Stromal cell of bone marrow (primary cell): ENCODE measurements around the gene PLA2G7.
"Not testable (repeated sequence)": the region's sequence is repeated elsewhere in the genome, so short reads cannot be mapped to it uniquely, and the experiment has no call there.

ENCODE experiments used
- DNase-seq: peaks from one replicate; pipeline ENCODE4 v3.0.0-alpha.2; 2012; ENCODE audit warnings: low read depth

PLA2G7 gene

DNA sequence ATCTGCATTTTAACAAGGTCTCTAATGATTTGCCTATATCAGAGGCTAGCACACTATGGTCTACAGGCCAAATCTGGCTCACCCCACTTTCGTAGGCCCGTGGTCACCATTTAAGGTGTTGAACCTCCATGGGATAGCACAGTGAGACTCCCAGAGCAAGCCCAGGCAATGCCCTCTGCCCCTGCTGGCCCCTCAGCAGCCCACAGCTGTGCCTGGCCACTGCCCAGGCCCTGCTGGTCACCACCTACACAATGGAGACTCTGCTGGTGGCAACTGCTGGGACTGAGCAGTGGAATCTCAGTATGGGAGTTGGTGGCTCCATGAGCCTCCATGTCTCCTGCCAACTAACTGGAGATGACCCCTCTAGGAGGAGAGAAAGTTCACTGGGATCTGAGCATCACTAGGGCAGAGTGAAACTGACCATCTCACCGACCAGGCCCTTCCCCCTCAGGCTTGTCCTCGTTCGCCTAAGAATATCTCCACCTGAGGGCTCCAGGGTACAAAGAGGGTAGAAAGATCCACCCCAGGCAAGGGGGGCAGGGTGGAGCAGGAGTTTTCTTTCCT, 13.8 kb upstream of the PLA2G7 start:
- DNase-seq, result no peak

DNA sequence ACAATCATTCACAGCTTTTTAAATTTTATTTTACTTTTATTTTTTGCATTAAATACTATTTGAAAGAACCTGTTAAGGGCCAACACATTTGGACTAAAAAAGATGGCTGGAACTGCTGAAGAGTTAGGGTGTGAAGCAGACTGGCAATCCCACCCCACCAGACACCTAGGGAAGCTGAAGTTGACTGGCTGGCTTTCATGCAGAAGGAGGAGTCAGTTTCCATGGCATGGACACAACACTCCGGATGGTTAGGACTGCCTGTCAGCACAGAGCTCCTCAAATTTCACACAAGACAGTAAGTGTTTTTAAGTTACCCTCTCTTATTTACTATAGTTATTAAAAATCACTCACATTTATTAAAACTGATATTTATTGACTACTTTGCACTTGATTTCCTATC, 11.5 kb upstream of the PLA2G7 start, which contains the start of gene ANKRD66:
ANKRD66 (plus strand) TSS at position 238 of the 400 bp plus-strand sequence. CDS start 5,016 bp downstream, outside the sequence.
- DNase-seq, result no peak

DNA sequence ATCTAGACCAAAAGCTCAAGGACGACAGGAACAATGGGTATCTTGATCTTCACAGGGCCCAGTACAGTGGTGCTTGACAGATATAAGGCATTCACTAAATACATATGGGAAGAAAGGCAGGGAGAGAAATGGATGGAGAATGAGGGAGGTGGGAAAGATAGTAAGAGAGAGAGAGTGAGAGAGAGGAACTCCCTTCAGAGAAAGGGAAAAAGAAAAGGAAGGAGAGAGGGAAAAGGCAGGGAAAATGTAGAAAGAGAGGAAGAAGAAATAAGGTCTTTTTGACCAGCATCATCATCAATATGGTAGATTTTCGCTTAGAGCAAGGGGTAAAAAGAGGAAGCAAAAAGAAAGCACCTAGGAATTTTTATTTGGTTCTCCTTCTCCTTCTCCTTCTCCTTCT, 10.8 kb upstream of the PLA2G7 start:
- no peak for DNase-seq

DNA sequence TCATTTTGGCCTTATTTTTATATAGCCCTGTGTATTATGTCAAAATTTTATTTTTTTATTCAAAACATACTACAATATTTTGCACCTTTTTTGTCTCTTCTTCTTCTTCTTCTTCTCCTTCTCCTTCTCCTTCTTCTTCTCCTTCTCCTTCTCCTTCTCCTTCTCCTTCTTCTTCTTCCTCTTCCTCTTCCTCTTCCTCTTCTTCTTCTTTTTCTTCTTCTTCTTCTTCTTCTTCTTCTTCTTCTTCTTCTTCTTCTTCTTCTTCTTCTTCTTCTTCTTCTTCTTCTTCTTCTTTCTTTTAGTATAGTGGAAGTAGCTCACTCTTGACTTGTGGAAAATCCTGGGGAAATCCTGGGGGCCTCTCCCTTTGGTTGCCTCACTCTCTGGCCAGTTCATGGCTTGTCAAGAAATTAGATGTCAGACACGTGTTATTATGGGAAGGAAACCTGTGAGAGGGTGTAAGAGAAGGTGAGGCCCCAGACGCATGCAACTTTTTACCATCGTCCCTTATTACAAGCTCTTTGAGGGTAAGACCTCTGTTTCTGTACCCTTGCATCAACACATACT, 9.1 kb upstream of the PLA2G7 start:
- DNase-seq, result not testable (repeated sequence)

DNA sequence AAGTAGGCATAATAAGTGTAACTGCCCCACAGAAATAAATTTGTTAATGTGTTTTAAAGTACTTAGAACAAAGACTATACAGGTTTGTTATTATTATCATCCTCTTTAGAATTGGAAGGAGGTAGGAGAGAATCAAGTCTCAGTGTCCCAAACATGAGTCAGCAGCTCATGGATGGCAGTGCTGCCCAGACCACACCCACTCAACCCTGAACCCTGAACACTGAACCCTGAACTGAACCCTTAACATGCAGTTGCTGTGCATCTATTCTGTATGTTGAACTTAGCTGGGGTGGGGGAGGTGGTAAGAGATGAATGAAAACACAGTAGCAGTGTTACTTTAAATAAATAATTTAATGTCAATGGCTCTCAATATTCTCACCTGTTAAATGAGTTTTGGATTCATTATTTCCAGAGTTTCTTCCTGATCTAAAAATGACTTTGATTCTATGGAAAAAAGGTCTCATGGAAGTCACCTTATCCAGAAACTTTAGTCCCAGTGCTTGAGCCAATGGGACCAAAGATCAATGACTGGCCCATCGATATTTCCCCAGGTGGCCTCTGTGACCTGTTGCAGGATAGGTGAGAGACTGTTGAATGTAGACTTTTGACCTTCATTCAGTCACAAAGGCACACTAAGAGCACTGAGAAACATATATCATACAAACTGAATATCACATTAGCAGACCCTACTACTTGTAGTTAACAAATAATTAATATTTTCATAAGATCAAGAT, 8.4 kb upstream of the PLA2G7 start:
- DNase-seq, result no peak

DNA sequence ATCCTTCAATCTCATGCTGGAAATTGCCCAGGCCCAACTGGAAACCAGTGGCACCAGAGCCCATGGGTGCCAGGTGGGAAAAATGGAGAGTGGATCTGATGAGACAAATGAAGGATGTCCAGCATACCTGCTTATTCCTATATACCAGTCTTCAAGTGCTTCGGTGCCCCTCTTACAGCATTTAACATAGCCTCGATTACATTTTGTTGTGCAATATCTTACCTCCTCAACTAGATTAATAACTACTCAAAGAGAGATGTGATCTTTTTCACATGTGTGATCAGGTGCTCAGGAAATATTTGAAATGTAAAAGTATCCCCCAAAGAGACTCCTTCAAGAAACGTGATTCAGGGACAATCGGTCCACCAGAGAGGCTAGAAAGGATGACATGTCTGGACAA, 6.7 kb upstream of the PLA2G7 start:
- no peak for DNase-seq

DNA sequence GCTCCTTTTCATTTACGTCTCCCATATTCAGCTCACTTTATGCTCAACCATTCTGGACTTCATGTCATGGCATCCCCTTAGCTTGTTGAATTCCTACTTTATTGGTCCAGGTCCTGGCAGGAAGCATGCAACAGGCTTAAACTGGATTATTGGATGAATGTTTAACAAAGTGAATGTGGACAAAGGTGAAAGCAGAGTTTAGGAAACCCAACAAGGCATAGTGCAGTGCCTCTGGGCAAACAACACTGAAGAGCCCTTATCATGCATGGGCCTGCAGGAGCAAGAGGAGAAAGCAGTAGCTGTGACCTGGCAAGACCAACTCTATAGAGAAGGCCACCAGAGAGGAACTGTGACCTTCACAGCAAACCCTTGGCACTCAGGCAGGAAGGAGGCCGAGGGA, 6.3 kb upstream of the PLA2G7 start:
- no peak for DNase-seq

DNA sequence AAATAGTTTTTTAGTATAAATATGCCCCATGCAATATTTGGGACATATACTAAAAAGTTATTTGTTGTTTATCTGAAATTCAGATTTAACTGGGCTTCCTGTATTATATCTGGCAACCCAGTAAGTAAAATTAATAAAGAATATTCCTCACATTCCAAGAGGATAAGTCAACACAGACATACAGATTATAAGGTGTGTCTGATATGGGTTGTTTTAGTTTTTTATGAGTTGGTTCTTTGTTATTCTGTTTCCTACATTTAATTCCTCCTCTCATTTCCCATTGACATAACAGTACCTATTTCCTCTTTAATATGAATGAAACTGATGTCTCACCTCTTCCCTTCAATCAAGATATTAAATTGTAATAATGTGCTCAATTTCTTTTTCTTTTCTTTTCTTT, 1.7 kb upstream of the PLA2G7 start:
- DNase-seq, result no peak

DNA sequence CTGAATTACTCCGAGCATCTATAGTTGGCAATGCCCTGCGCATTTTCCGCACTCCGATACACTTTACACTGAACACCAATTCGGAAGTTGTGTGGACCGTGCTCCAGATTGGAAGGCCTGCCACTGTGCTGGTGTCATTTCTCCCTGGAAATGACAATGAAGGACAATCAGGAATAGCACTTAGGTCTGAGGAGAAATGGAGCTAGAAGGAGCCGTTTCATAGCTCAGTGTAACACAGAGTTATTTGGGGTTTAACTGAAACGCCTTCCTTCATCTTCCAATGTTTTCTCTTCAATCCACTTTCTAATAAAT, 501 bp upstream of the PLA2G7 start:
- no peak for DNase-seq

DNA sequence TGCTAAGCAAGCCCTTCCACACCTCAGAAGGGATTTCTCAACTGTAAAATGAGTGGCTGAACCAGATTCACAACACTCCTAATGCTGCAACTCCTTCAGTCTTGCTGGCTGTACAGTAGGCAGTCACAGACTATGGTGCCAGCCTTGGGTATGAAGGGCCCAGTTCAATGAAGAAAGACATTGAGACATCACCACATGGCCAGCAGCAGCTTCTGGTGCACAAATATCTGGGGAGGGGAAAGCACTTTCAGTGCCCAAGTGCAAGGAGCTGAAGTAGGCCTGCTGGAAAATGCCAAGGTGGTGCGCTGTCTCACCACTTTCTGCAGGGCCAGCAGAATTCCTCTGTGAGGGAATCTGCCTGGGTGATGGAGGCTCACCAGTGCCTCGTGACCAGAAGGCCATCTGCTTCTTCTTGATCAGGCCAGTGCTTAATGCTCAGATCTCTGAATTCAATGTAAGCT, 1.8 kb downstream of the PLA2G7 start:
- DNase-seq, result no peak

DNA sequence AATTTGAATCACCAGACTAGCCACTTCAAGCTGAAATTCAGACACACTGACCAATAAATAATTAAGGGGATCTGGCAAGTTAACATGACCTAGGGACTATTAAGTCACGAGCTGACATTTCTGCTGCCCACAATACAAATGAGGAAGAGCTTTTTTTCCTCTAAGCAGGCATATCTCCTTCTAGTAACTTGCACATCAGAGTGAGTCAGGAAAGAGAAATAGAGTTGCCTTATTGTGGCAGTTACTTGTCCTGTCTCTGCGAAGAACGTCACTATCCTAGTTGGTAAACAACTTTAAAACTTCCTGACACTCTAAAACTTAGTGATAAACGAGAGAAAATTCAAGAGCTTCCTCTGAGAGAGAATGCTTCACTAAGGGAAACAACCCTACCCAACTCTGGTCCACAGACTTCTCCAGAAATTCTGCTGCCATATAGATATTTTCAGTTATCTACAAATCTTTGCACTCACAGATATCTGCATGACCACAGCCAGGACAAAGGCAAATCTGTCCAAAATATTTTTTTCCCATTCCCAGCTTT, 4.2 kb downstream of the PLA2G7 start:
- DNase-seq, result no peak

DNA sequence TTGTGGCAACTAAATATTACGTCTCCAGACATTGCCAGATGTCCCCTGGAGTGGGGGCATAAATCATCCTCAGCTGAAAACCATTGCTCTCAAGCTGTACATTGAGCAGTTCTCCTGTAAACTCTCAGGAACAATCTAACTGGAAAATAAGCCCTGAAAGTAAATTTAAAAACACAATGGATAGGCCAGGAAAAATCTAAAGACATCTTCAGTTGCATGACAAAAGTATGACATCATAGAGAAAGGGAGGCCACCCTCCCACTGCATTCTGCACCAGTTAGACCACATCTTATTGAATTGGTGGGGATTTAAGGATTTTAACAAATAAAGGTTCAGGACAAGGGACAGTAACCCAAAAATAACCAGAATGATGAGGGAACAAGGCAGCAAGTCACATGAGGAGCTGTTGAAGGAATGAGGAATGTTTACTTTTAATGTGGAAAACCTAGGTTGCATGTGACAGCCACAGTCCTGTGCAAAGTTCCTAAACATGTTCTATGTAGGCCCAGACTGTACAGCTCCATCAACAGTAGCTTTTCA, 5.3 kb downstream of the PLA2G7 start:
- no peak for DNase-seq

DNA sequence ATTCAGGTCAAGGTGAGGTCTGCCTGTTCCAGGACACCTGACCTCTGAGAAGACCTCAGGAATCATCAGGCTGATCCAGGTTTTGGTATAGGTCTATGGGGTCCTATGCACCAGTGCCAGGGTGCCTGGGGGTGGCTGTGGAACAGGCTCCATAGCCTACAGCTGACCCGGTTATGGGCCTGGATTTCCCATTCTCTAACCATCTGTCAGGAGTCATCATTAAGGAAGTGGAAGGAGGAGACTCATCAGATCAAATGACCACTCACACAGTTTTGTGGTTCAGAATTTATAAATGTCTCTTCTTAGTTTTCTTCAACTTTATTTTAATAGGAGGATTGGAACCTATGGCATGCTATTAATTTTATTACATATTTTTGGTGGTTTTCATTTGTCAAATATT, 14.8 kb downstream of the PLA2G7 start:
- DNase-seq, result no peak

DNA sequence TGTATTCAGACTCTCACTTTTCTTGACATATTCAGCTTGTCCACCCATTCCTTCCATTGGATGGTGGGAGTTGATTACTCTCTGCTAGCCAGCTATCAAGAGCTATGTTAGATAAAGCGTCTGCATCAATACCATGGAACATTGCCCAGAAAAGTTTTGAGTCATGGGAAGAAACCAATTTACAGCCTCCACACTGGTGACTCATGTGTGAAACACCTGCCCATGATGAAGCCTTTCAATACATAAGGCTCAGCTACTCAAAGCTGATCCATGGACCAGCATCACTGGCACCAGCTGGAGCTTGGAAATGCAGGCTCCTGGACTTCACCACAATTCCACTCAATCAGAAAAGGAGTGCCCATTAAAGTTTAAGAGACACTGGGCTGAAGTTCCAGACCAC, 16.1 kb downstream of the PLA2G7 start:
- DNase-seq, result peak; percentile 18

DNA sequence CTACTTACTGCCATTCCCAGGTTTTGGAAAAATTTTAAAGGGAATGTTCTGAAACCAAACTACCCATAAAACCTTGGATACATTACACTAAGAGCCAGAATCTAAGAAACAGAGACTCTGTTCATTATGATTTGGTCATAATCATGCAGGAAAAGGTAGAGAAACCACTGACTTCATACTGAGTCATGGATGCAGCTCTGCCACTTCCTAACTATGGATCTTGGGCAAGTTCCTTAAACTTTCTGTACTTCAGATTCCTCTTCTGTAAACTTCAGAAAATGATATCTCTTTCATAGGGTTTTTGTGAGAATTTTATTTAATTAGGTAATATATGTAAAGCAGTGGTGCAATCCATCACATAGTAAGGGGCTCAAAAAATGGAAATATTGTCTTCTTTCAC, 20.0 kb downstream of the PLA2G7 start:
- DNase-seq, result no peak

DNA sequence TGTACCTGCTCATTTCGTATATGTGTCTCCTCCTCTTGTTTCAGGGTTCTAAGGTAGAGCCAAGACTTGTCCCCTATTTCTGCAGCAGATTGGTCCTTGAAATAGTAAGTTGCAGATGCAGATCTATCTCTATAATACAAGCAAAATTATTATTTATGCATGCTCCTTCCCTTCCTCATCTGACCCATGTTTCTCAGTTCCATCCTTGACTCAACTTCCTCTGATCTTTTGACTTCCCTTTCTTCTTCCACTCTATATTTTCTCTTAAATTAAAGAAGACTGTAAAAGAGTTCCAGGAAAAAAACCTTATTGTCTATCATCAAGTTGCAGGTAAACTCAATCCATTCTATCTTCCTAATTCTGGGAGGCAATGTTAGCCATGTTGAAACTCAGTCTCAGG, 23.7 kb downstream of the PLA2G7 start:
- DNase-seq, result no peak

DNA sequence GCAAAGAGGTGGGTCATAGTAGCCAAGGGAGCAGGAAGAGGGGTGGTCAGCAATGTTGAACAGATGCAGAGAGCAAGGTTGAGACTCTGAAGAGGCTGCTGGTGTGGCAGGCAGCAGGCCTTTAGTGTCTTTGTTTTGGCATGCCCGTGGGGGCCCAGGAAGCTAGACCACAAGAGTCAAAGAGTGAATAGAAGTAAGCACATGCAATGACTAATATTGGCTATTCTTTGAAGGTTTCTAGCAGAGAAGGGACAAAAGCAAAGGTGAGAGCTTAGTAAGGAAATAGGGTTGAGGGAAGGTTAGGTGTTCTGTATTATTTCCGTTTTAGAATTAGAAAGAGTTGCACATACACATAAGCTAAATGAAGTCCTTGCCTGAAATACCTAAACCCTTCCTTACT, 28.7 kb downstream of the PLA2G7 start:
- DNase-seq, result no peak

DNA sequence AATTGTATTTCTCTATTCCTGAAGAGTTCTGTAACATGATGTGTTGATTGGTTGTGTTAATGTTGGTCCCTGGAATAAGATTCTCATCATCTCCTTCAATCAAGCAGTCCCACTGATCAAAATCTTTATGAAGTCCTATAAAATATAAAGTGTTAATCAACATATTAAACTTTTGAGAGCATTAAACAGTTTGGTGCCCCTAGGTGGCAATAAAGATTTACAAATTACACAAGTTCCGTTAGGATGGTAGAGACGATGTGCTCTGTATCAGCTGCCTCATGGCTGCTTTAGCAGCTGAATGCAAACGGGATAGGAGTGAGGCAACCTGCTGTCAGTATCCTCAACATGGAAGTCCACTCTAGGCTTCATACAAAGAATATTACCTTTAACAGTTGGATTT, 30.6 kb downstream of the PLA2G7 start:
- DNase-seq, result peak; percentile 10

DNA sequence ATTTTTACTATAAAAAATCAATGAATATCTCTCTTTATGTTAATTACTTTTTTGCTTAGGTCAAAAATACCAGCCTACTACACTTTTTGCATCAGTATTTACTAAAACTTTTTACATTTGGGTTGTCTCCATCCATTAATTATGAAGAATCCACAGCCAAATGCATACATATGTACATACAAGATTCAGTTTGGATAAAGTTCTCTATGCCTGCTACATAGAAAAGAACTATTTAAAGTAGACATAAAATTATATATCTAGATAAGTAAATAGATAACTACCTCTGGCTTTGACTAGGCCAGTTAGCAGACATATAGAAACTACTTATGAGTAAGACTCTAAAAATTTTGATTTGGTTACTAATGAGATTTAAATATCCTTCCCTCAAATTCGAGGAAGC, 35.2 kb downstream of the PLA2G7 start:
- no peak for DNase-seq

DNA sequence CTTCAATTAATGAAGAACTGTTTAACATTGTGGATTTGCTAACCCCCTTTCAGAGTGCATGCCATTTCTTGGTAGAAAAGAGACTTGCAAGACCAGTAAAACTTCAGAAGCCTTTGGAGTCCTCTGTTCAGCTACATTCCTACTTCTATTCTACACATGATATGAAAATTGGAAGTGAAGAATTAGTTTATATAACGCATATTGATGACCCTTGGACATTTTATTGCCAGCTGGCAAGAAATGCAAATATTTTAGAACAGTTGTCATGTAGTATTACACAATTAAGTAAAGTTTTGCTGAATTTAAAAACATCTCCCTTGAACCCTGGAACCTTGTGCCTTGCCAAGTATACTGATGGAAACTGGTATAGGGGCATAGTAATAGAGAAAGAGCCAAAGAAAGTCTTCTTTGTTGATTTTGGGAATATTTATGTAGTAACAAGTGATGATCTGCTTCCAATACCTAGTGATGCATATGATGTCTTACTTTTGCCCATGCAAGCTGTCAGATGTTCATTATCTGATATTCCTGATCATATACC, 44.2 kb downstream of the PLA2G7 start:
- no peak for DNase-seq

DNA sequence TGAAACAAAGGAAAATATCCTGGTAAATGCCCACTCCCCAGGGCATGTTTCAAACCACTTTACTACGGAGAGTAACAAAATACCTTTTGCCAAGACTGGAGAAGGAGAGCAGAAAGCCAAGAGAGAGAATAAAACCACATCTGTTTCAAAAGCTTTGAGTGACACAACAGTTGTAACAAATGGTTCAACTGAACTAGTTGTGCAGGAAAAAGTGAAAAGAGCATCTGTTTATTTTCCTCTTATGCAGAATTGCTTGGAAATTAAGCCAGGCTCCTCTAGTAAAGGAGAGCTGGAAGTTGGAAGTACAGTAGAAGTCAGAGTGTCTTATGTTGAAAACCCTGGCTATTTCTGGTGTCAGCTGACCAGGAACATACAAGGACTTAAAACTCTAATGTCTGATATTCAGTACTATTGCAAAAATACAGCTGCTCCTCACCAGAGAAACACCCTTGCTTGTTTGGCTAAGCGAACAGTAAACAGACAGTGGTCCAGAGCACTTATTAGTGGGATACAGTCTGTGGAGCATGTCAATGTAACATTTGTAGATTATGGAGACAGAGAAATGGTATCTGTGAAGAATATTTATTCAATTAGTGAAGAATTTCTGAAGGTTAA, 44.9 kb downstream of the PLA2G7 start:
- DNase-seq, result no peak

DNA sequence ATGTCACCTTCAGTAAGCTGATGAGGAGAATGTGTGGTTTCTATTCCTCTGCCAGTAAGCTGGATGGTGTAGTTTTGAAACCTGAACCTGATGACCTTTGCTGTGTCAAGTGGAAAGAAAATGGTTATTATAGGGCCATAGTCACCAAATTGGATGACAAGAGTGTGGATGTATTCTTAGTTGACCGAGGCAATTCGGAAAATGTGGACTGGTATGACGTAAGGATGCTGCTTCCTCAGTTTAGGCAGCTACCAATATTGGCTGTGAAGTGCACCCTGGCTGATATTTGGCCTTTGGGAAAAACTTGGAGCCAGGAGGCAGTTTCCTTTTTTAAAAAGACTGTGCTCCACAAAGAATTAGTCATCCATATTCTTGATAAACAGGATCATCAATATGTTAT, 45.5 kb downstream of the PLA2G7 start:
- no peak for DNase-seq

DNA sequence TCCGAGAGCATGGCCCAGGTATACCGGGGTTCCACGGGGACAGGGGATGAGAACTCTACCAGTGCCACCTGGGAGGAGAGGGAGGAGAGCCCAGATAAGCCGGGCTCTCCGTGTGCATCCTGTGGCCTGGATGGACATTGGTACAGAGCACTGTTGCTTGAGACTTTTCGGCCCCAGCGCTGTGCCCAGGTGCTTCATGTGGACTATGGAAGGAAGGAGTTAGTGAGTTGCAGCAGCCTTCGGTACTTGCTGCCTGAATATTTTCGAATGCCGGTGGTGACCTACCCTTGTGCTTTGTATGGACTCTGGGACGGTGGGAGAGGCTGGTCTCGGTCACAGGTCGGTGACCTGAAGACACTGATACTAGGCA, 46.2 kb downstream of the PLA2G7 start:
- DNase-seq, result no peak
